HepG2 (cell line): Measurements from ENCODE around the gene ZNF514. TPM values are rescaled to one million over a fixed set of nuclear protein-coding genes. Genes with fewer than 3 reads are reported as not detected.

Source experiments
- DPF2 ChIP-seq: sonication (generic); formaldehyde crosslinking; IDR thresholded peaks from 2 replicates; pipeline ENCODE4 v1.4.0; 2020; ENCODE audit warnings: mild to moderate bottlenecking, low read depth, missing genetic modification reagents, borderline replicate concordance
- KDM2A ChIP-seq: sonication (generic); formaldehyde crosslinking; IDR thresholded peaks from 2 replicates; pipeline ENCODE4 v1.4.0; 2020; ENCODE audit warnings: low read depth, missing genetic modification reagents, borderline replicate concordance
- MEF2D ChIP-seq: sonication (generic); formaldehyde crosslinking; IDR thresholded peaks from 2 replicates; pipeline ENCODE4 v1.5.1; 2020; ENCODE audit warnings: mild to moderate bottlenecking, missing genetic modification reagents
- NFE2L1 ChIP-seq: sonication (generic); formaldehyde crosslinking; IDR thresholded peaks from 2 replicates; pipeline ENCODE4 v1.4.0; 2020; ENCODE audit warnings: missing genetic modification reagents, mild to moderate bottlenecking, borderline replicate concordance
- NR2F2 ChIP-seq: IDR thresholded peaks from 2 replicates; pipeline ENCODE4 v1.6.1; 2012; ENCODE audit warnings: low read depth, inconsistent platforms, borderline replicate concordance
- PRPF4 ChIP-seq: fragments of 200-400 bp; formaldehyde crosslinking; IDR thresholded peaks from 2 replicates; pipeline ENCODE4 v1.6.1; 2016; ENCODE audit warnings: low read length, low read depth; ENCODE audit not compliant: poor library complexity, severe bottlenecking
- REPIN1 ChIP-seq: sonication (generic); formaldehyde crosslinking; IDR thresholded peaks from 2 replicates; pipeline ENCODE4 v1.8.0; 2022; ENCODE audit warnings: missing genetic modification reagents, low read depth, mild to moderate bottlenecking, borderline replicate concordance
- RFX3 ChIP-seq: IDR thresholded peaks from 2 replicates; pipeline ENCODE4 v1.6.1; 2016; ENCODE audit warnings: missing biosample characterization, missing genetic modification reagents
- SP2 ChIP-seq: sonication (generic); formaldehyde crosslinking; IDR thresholded peaks from 2 replicates; pipeline ENCODE4 v1.5.1; 2020; ENCODE audit warnings: mild to moderate bottlenecking, missing genetic modification reagents
- ZNF10 ChIP-seq: sonication (generic); formaldehyde crosslinking; IDR thresholded peaks from 2 replicates; pipeline ENCODE4 v1.4.0; 2020; ENCODE audit warnings: mild to moderate bottlenecking, low read depth, missing genetic modification reagents, borderline replicate concordance
- ZNF337 ChIP-seq: sonication (generic); formaldehyde crosslinking; IDR thresholded peaks from 2 replicates; pipeline ENCODE4 v1.5.1; 2020; ENCODE audit warnings: missing genetic modification reagents, low read depth, mild to moderate bottlenecking, borderline replicate concordance
- ZNF451 ChIP-seq: sonication (generic); formaldehyde crosslinking; IDR thresholded peaks from 2 replicates; pipeline ENCODE4 v1.5.0; 2020; ENCODE audit warnings: mild to moderate bottlenecking, missing genetic modification reagents
- ZNF780A ChIP-seq: sonication (generic); formaldehyde crosslinking; IDR thresholded peaks from 2 replicates; pipeline ENCODE4 v1.8.0; 2022; ENCODE audit warnings: mild to moderate bottlenecking, missing genetic modification reagents, moderate library complexity
- ZSCAN22 ChIP-seq: sonication (generic); formaldehyde crosslinking; IDR thresholded peaks from 2 replicates; pipeline ENCODE4 v1.4.0; 2020; ENCODE audit warnings: mild to moderate bottlenecking, missing genetic modification reagents
- ZZZ3 ChIP-seq: sonication (generic); formaldehyde crosslinking; IDR thresholded peaks from 2 replicates; pipeline ENCODE4 v1.4.0; 2020; ENCODE audit warnings: missing genetic modification reagents, mild to moderate bottlenecking, borderline replicate concordance
- polyA plus RNA-seq, 8 experiments: library from polyadenylated mRNA; depleted of rRNA in 3 of 8; stranded (reverse) in 7 of 8; unstranded in 1 of 8; fragments of >200 nt; fragmentation: Illumina TruSeq in 4 of 8; extraction: Trizol in 4 of 8; gene quantifications; 2 replicates each; pipeline versions ENCODE4 v1.2.1 to v1.2.3, GENCODE V29; 2011 to 2016; ENCODE audit warnings: low read depth in 4 of 8, missing spikeins in 1 of 8, mixed read lengths in 1 of 8; ENCODE audit not compliant: insufficient read depth in 1 of 8
- total RNA-seq, 5 experiments: library from RNA; depleted of rRNA; stranded (reverse); fragments of >200 nt; fragmentation: Illumina TruSeq; extraction: Trizol; gene quantifications; 2 replicates each; pipeline ENCODE4 v1.2.3, GENCODE V29; 2016; ENCODE audit warnings: low read depth in 1 of 5
- TF ChIP-seq, protein P1 (sequence below): sonication (generic); formaldehyde crosslinking; IDR thresholded peaks from 2 replicates; pipeline ENCODE4 v1.4.0; 2020; ENCODE audit warnings: missing genetic modification reagents
- TF ChIP-seq, protein P2 (sequence below): sonication (generic); formaldehyde crosslinking; IDR thresholded peaks from 2 replicates; pipeline ENCODE4 v1.8.1; 2023; ENCODE audit warnings: missing genetic modification reagents, mild to moderate bottlenecking, borderline replicate concordance
- TF ChIP-seq, protein P3 (sequence below): sonication (generic); formaldehyde crosslinking; IDR thresholded peaks from 2 replicates; pipeline ENCODE4 v1.4.0; 2020; ENCODE audit warnings: missing genetic modification reagents, borderline replicate concordance
- TF ChIP-seq, protein P4 (sequence below): fragments of 450-650 bp; IDR thresholded peaks from 2 replicates; pipeline ENCODE4 v1.6.1; 2017; ENCODE audit warnings: mild to moderate bottlenecking
- TF ChIP-seq, protein P5 (sequence below): sonication (generic); formaldehyde crosslinking; IDR thresholded peaks from 2 replicates; pipeline ENCODE4 v1.5.1; 2020; ENCODE audit warnings: missing genetic modification reagents, mild to moderate bottlenecking, borderline replicate concordance
- TF ChIP-seq, protein P6 (sequence below): sonication (generic); formaldehyde crosslinking; IDR thresholded peaks from 2 replicates; pipeline ENCODE4 v1.4.0; 2020; ENCODE audit warnings: low read depth, mild to moderate bottlenecking, missing genetic modification reagents

Gene ZNF514
- total and polyA plus RNA-seq, 2 of the 13 experiments (the other 11 are each of a cell fraction or from before 2014, with no cell fraction given) = 15.2 to 18.7 TPM

DNA sequence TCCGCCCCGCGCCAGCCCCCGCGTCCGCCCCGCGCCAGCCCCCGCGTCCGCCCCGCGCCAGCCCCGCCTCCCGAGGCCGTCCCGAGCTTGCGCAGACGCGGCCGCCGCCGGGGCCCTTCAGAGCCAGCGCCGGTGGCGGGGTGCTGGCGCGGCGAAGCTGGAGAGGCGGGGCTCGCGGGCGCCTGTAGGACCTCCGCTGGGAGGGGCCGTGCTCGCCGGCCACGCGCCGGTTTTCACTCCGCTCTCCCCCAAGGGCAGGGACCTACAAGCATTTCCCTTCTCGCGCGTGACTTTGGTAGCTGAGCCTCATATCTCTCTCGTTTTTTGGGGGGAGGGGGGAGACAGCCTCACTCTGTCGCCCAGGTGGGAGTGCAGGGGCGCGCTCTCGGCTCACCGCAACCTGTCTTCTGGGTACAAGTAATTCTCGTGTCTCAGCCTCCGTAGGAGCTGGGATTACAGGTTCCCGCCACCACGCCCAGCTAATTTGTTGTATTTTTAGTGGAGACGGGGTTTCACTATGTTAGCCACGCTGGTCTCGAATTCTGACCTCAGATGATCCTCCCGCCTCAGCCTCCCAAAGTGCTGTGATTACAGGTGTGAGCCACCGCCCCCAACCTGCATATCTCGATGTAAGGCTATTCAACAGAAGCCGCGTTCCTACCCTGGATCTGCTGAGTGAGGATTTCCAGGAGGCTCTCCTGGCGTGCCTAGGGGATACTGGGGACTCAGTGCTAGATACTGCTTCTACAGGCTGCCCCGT, at the start of gene ZNF514 (continued):
- TF ChIP-seq RFX3 (CRISPR knock-in tag) (no peak), ZNF780A (no peak), NFE2L1 (CRISPR knock-in tag) (no peak), ZNF451 (no peak), NR2F2 (no peak), DPF2 (CRISPR knock-in tag) (no peak), REPIN1 (no peak), PRPF4 (peak; percentile 62), SP2 (CRISPR knock-in tag) (peak; percentile 3; the same call in 1 of the 2 replicates), KDM2A (peak; percentile 70), MEF2D (CRISPR knock-in tag) (no peak), ZSCAN22 (CRISPR knock-in tag) (no peak), ZNF10 (CRISPR knock-in tag) (no peak), ZZZ3 (CRISPR knock-in tag) (no peak), ZNF337 (CRISPR knock-in tag) (no peak)
- TF ChIP-seq, protein P1, sequence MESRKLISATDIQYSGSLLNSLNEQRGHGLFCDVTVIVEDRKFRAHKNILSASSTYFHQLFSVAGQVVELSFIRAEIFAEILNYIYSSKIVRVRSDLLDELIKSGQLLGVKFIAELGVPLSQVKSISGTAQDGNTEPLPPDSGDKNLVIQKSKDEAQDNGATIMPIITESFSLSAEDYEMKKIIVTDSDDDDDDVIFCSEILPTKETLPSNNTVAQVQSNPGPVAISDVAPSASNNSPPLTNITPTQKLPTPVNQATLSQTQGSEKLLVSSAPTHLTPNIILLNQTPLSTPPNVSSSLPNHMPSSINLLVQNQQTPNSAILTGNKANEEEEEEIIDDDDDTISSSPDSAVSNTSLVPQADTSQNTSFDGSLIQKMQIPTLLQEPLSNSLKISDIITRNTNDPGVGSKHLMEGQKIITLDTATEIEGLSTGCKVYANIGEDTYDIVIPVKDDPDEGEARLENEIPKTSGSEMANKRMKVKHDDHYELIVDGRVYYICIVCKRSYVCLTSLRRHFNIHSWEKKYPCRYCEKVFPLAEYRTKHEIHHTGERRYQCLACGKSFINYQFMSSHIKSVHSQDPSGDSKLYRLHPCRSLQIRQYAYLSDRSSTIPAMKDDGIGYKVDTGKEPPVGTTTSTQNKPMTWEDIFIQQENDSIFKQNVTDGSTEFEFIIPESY (CRISPR knock-in tag) = peak; percentile 29
- TF ChIP-seq, protein P2, sequence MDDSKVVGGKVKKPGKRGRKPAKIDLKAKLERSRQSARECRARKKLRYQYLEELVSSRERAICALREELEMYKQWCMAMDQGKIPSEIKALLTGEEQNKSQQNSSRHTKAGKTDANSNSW (CRISPR knock-in tag) = no peak
- TF ChIP-seq, protein P3, sequence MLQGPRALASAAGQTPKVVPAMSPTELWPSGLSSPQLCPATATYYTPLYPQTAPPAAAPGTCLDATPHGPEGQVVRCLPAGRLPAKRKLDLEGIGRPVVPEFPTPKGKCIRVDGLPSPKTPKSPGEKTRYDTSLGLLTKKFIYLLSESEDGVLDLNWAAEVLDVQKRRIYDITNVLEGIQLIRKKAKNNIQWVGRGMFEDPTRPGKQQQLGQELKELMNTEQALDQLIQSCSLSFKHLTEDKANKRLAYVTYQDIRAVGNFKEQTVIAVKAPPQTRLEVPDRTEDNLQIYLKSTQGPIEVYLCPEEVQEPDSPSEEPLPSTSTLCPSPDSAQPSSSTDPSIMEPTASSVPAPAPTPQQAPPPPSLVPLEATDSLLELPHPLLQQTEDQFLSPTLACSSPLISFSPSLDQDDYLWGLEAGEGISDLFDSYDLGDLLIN = no peak
- TF ChIP-seq, protein P4, sequence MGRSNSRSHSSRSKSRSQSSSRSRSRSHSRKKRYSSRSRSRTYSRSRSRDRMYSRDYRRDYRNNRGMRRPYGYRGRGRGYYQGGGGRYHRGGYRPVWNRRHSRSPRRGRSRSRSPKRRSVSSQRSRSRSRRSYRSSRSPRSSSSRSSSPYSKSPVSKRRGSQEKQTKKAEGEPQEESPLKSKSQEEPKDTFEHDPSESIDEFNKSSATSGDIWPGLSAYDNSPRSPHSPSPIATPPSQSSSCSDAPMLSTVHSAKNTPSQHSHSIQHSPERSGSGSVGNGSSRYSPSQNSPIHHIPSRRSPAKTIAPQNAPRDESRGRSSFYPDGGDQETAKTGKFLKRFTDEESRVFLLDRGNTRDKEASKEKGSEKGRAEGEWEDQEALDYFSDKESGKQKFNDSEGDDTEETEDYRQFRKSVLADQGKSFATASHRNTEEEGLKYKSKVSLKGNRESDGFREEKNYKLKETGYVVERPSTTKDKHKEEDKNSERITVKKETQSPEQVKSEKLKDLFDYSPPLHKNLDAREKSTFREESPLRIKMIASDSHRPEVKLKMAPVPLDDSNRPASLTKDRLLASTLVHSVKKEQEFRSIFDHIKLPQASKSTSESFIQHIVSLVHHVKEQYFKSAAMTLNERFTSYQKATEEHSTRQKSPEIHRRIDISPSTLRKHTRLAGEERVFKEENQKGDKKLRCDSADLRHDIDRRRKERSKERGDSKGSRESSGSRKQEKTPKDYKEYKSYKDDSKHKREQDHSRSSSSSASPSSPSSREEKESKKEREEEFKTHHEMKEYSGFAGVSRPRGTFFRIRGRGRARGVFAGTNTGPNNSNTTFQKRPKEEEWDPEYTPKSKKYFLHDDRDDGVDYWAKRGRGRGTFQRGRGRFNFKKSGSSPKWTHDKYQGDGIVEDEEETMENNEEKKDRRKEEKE = no peak
- TF ChIP-seq, protein P5, sequence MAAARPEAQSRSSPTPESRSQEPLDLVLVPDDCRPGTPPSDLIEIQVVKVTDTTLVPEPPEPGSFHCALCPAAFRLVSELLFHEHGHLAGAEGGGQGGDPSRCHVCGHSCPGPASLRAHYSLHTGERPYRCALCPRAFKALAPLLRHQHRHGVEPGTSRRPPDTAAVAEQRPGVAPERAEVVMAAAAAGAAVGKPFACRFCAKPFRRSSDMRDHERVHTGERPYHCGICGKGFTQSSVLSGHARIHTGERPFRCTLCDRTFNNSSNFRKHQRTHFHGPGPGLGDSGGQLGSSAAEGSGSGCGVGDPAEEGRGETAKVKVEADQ (CRISPR knock-in tag) = no peak
- TF ChIP-seq, protein P6, sequence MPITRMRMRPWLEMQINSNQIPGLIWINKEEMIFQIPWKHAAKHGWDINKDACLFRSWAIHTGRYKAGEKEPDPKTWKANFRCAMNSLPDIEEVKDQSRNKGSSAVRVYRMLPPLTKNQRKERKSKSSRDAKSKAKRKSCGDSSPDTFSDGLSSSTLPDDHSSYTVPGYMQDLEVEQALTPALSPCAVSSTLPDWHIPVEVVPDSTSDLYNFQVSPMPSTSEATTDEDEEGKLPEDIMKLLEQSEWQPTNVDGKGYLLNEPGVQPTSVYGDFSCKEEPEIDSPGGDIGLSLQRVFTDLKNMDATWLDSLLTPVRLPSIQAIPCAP (CRISPR knock-in tag) = no peak
